H1 (cell line): ENCODE measurements around the gene NKAIN2. TPM values are rescaled to one million over a fixed set of nuclear protein-coding genes. Genes with fewer than 3 reads are reported as not detected.

ENCODE experiments used
- CTCF ChIA-PET: fragments of 300-600 bp; sonication (Branson Sonifier 250); formaldehyde crosslinking; loops from one replicate; lab custom pipeline; 2021; ENCODE audit not compliant: partially characterized antibody; lab: Charles Lee
- POLR2A ChIA-PET: fragments of 300-600 bp; sonication (Branson Sonifier 250); formaldehyde crosslinking; loops from one replicate; lab custom pipeline; 2021; ENCODE audit warnings: inconsistent platforms; ENCODE audit not compliant: partially characterized antibody; lab: Charles Lee
- DNase-seq, 2 experiments: peaks; one replicate each; pipeline versions ENCODE4 v3.0.0 to v3.0.0-alpha.2; 2010 to 2022; ENCODE audit warnings: low spot score in 2 of 2, low read depth in 1 of 2, mixed read lengths in 1 of 2
- FAIRE-seq: peaks from 2 replicates; lab custom pipeline; 2011; peaks lifted over from hg19 to GRCh38; lab: Jason Lieb, UNC
- H2AFZ ChIP-seq: 2 replicates; pipeline ENCODE4 v1.8.1; 2012; ENCODE audit warnings: low read length, inconsistent platforms
- H2AK5ac ChIP-seq: 2 replicates; pipeline ENCODE4 v1.6.1; 2013; ENCODE audit warnings: low read depth, low read length
- H2BK120ac ChIP-seq: replicated peaks from 2 replicates; pipeline ENCODE3; 2013; ENCODE audit warnings: low read depth, low read length, inconsistent platforms
- H2BK12ac ChIP-seq: 2 replicates; pipeline ENCODE4 v1.6.1; 2013; ENCODE audit warnings: low read depth, low read length
- H2BK15ac ChIP-seq: 2 replicates; pipeline ENCODE4 v1.6.1; 2013; ENCODE audit warnings: low read length
- H2BK20ac ChIP-seq: 2 replicates; pipeline ENCODE4 v1.6.1; 2013; ENCODE audit warnings: low read length
- H2BK5ac ChIP-seq: 2 replicates; pipeline ENCODE4 v1.6.1; 2013; ENCODE audit warnings: low read depth, low read length
- H3K14ac ChIP-seq: 2 replicates; pipeline ENCODE4 v1.6.1; 2013; ENCODE audit warnings: inconsistent platforms; ENCODE audit not compliant: insufficient read length
- H3K18ac ChIP-seq: 2 replicates; pipeline ENCODE4 v1.6.1; 2013; ENCODE audit warnings: low read length; ENCODE audit errors: extremely low read depth
- H3K23ac ChIP-seq: 2 replicates; pipeline ENCODE4 v1.6.1; 2013; ENCODE audit warnings: inconsistent platforms; ENCODE audit not compliant: insufficient read length
- H3K23me2 ChIP-seq: 2 replicates; pipeline ENCODE4 v1.6.1; 2013; ENCODE audit warnings: low read depth, low read length
- H3K27ac ChIP-seq: 2 replicates; pipeline ENCODE4 v1.6.1; 2011; ENCODE audit warnings: low read depth, low read length, inconsistent platforms
- H3K27me3 ChIP-seq, 4 experiments: replicated peaks in 1 of 4; 1 replicate in 1 of 4; 2 replicates in 3 of 4; pipeline versions ENCODE4 v1.6.1 to v1.8.1; 2011 to 2013; ENCODE audit warnings: low read length in 3 of 4, mild to moderate bottlenecking in 3 of 4, inconsistent platforms in 2 of 4, mixed read lengths in 2 of 4, moderate library complexity in 1 of 4; ENCODE audit not compliant: control insufficient read depth in 3 of 4, insufficient read depth in 3 of 4; ENCODE audit errors: extremely low read depth in 1 of 4
- H3K36me3 ChIP-seq, 4 experiments: 2 replicates each; pipeline versions ENCODE4 v1.6.1 to v1.8.1; 2011 to 2013; ENCODE audit warnings: mild to moderate bottlenecking in 4 of 4, low read length in 3 of 4, moderate library complexity in 2 of 4, control low read depth in 1 of 4, inconsistent platforms in 1 of 4; ENCODE audit not compliant: insufficient read depth in 4 of 4, control insufficient read depth in 2 of 4
- H3K4ac ChIP-seq: replicated peaks from 2 replicates; pipeline ENCODE3; 2013; ENCODE audit warnings: low read length, low read depth, mixed read lengths, inconsistent platforms; ENCODE audit not compliant: insufficient read length
- H3K4me1 ChIP-seq, 4 experiments: replicated peaks in 1 of 4; 1 replicate in 1 of 4; 2 replicates in 3 of 4; pipeline versions ENCODE4 v1.6.1 to v1.8.1; 2011 to 2013; ENCODE audit warnings: low read length in 3 of 4, inconsistent platforms in 2 of 4, mixed read lengths in 1 of 4; ENCODE audit not compliant: insufficient read depth in 4 of 4, control insufficient read depth in 3 of 4
- H3K4me2 ChIP-seq, 2 experiments: 2 replicates each; pipeline versions ENCODE4 v1.6.1 to v1.8.1; 2011 to 2013; ENCODE audit warnings: low read depth in 2 of 2, low read length in 2 of 2, control low read depth in 1 of 2, inconsistent platforms in 1 of 2, mild to moderate bottlenecking in 1 of 2; ENCODE audit not compliant: insufficient read depth in 1 of 2
- H3K4me3 ChIP-seq, 4 experiments: fragments of 200-600, 300-600 bp in 1 of 4; sonication (generic), shearing (Covaris generic), sonication (Bioruptor Twin) in 1 of 4; 2 replicates each; pipeline versions ENCODE4 v1.5.1 to v1.8.1; 2011 to 2016; ENCODE audit warnings: low read length in 4 of 4, low read depth in 3 of 4, control low read depth in 2 of 4, inconsistent platforms in 2 of 4, mild to moderate bottlenecking in 2 of 4, mixed read lengths in 1 of 4, moderate library complexity in 1 of 4; ENCODE audit not compliant: insufficient read depth in 2 of 4; ENCODE audit errors: extremely low read depth in 1 of 4
- H3K56ac ChIP-seq: replicated peaks from 2 replicates; pipeline ENCODE3; 2013; ENCODE audit warnings: low read depth, mild to moderate bottlenecking, mixed read lengths, low read length, inconsistent platforms; ENCODE audit not compliant: insufficient read length
- H3K79me1 ChIP-seq: 2 replicates; pipeline ENCODE4 v1.6.1; 2013; ENCODE audit warnings: low read depth, low read length, control low read depth
- H3K79me2 ChIP-seq, 2 experiments: 2 replicates each; pipeline versions ENCODE4 v1.6.1 to v1.8.1; 2012 to 2013; ENCODE audit warnings: low read length in 2 of 2, mild to moderate bottlenecking in 2 of 2, inconsistent platforms in 1 of 2; ENCODE audit not compliant: insufficient read depth in 2 of 2, control insufficient read depth in 1 of 2
- H3K9ac ChIP-seq, 4 experiments: replicated peaks in 1 of 4; 1 replicate in 1 of 4; 2 replicates in 3 of 4; pipeline versions ENCODE4 v1.6.1 to v1.8.1; 2011 to 2013; ENCODE audit warnings: low read depth in 3 of 4, low read length in 3 of 4, control low read depth in 2 of 4, mild to moderate bottlenecking in 2 of 4, moderate library complexity in 2 of 4, inconsistent platforms in 1 of 4; ENCODE audit errors: extremely low read depth in 1 of 4
- H3K9me3 ChIP-seq, 2 experiments: 2 replicates each; pipeline versions ENCODE4 v1.6.1 to v1.8.1; 2012 to 2013; ENCODE audit warnings: mild to moderate bottlenecking in 2 of 2, moderate library complexity in 2 of 2, control low read depth in 1 of 2, inconsistent platforms in 1 of 2, low read depth in 1 of 2, low read length in 1 of 2, mixed read lengths in 1 of 2; ENCODE audit not compliant: insufficient read depth in 2 of 2
- H4K20me1 ChIP-seq, 2 experiments: replicated peaks in 1 of 2; 2 replicates each; pipeline versions ENCODE3 to v1.8.1; 2011 to 2013; ENCODE audit warnings: inconsistent platforms in 2 of 2, low read length in 2 of 2, mild to moderate bottlenecking in 1 of 2; ENCODE audit not compliant: insufficient read depth in 2 of 2, control insufficient read depth in 1 of 2
- H4K5ac ChIP-seq: 2 replicates; pipeline ENCODE4 v1.6.1; 2013; ENCODE audit warnings: low read length, low read depth, mixed read lengths, inconsistent platforms; ENCODE audit not compliant: insufficient read length
- H4K8ac ChIP-seq: 2 replicates; pipeline ENCODE4 v1.8.0; 2013; ENCODE audit warnings: mild to moderate bottlenecking, moderate library complexity, low read length, inconsistent platforms; ENCODE audit not compliant: insufficient read depth; ENCODE audit errors: extremely low read depth
- H4K91ac ChIP-seq: replicated peaks from 2 replicates; pipeline ENCODE3; 2013; ENCODE audit warnings: low read length, mixed read lengths, inconsistent platforms; ENCODE audit not compliant: insufficient read length
- CBX8 ChIP-seq: fragments of 300-800, 300-1000 bp; sonication (generic); IDR thresholded peaks from 2 replicates; pipeline ENCODE4 v1.7.1; 2016; ENCODE audit warnings: low read depth, low read length, borderline replicate concordance
- EGR1 ChIP-seq: IDR thresholded peaks from 2 replicates; pipeline ENCODE4 v1.6.1; 2011; ENCODE audit warnings: low read depth, low read length, borderline replicate concordance
- GABPA ChIP-seq: IDR thresholded peaks from 2 replicates; pipeline ENCODE4 v1.6.1; 2011; ENCODE audit warnings: mild to moderate bottlenecking, low read length, moderate library complexity, borderline replicate concordance; ENCODE audit not compliant: insufficient read depth
- JUND ChIP-seq: IDR thresholded peaks from 2 replicates; pipeline ENCODE4 v1.6.1; 2011; ENCODE audit warnings: mild to moderate bottlenecking, improper control_type of control experiment, low read length
- KDM1A ChIP-seq: fragments of 200-600, 300-600 bp; sonication (generic); IDR thresholded peaks from 2 replicates; pipeline ENCODE4 v1.7.1; 2016; ENCODE audit warnings: mild to moderate bottlenecking, low read length, borderline replicate concordance
- MAFK ChIP-seq: IDR thresholded peaks from 2 replicates; pipeline ENCODE4 v1.6.1; 2012; ENCODE audit warnings: low read depth, mild to moderate bottlenecking, improper control_type of control experiment, low read length
- PHF8 ChIP-seq: fragments of 200-600 bp; sonication (generic); conservative IDR thresholded peaks from 2 replicates; pipeline ENCODE4 v1.7.1; 2012; ENCODE audit warnings: low read depth, mild to moderate bottlenecking, inconsistent platforms, low read length, moderate library complexity
- WGBS, 2 experiments: shearing (Covaris generic) in 1 of 2; methylation state at CpG; one replicate each; pipeline versions ENCODE4 v1.1.6 to v1.1.7; 2013 to 2015; ENCODE audit warnings: low lambda C conversion rate in 2 of 2, mixed read lengths in 2 of 2, inconsistent platforms in 1 of 2, low coverage in 1 of 2, missing lambda C conversion rate in 1 of 2; ENCODE audit not compliant: insufficient replicate concordance in 2 of 2, insufficient coverage in 1 of 2, insufficient read length in 1 of 2; ENCODE audit errors: extremely low coverage in 1 of 2, missing lambda C conversion rate in 1 of 2; 5-methylcytosine and 5-hydroxymethylcytosine counted together
- polyA plus RNA-seq, 7 experiments: library from polyadenylated mRNA; depleted of rRNA in 3 of 7; stranded (reverse) in 5 of 7; unstranded in 2 of 7; fragments of >200 nt in 5 of 7; fragments of 200-250 nt in 2 of 7; gene quantifications; 1 replicate in 5 of 7; 2 replicates in 1 of 7; 4 replicates in 1 of 7; pipeline versions ENCODE4 v1.2.1 to v1.2.3, GENCODE V29; 2011 to 2013; ENCODE audit warnings: missing spikeins in 2 of 7, mixed read lengths in 2 of 7
- total RNA-seq: library from RNA; stranded (reverse); fragmentation: NEBNext Ultra II Directional; extraction: Animal tissue kit (Norgen Biotek cat#: 25700); gene quantifications from 2 replicates; pipeline ENCODE4 v1.2.1, GENCODE V29; 2021
- TF ChIP-seq, protein P1 (sequence below): IDR thresholded peaks from 2 replicates; pipeline ENCODE4 v1.6.1; 2012; ENCODE audit warnings: inconsistent platforms
- TF ChIP-seq, protein P2 (sequence below), 3 experiments: IDR thresholded peaks; 1 replicate in 2 of 3; 2 replicates in 1 of 3; pipeline versions ENCODE4 v1.5.1 to v1.6.1; 2011; ENCODE audit warnings: low read length in 3 of 3, mild to moderate bottlenecking in 3 of 3, inconsistent platforms in 2 of 3, low read depth in 1 of 3, moderate library complexity in 1 of 3; ENCODE audit not compliant: insufficient read depth in 1 of 3; ENCODE audit errors: control extremely low read depth in 1 of 3
- TF ChIP-seq, protein P3 (sequence below): IDR thresholded peaks from 2 replicates; pipeline ENCODE4 v1.6.1; 2011; ENCODE audit warnings: low read length, improper control_type of control experiment

NKAIN2 gene
- total and polyA plus RNA-seq, 2 of the 8 experiments (the other 6 are each of a cell fraction or from before 2014, with no cell fraction given) = 0.20 to 0.34 TPM

DNA sequence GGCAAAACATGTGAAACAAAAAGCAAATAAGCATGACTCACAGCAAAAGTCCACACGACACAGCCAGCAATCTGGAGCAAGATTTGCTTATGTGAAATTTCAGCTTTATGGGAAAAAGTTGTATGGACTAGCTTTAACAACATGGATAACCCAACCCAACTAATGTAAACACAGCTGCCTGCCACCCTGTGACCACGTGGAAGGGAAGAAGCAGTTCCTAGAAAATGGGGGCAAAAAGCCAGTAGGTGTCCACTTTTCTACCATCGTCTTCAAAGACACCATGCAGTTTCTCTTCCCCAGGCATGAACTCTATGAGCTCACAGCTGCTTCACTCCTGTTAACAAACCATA, 733.2 kb downstream of the NKAIN2 start:
- Histone ChIP-seq H3K18ac (no peak overlapping the region), H2AK5ac (no peak overlapping the region), H4K91ac (no peak overlapping the region), H3K23me2 (no peaks in the 10 kb centered on the region), H3K23ac (no peak overlapping the region), H2BK20ac (no peak overlapping the region), H2BK5ac (no peak overlapping the region), H3K9ac (no peak overlapping the region), H3K27me3 (peaks cover 0 to 1% (median 0%) of the 10 kb centered on the region in 4 experiments; a peak in 1 of 7 replicates), H4K8ac (no peak overlapping the region), H3K79me2 (no peaks in the 10 kb centered on the region), H4K20me1 (no peaks in the 10 kb centered on the region), H3K56ac (no peak overlapping the region), H3K36me3 (no peaks in the 10 kb centered on the region), H3K27ac (no peak overlapping the region), H3K9me3 (no peaks in the 10 kb centered on the region), H3K14ac (no peak overlapping the region), H3K4ac (no peak overlapping the region), H3K4me1 (peaks cover 0 to 5% (median 0%) of the 10 kb centered on the region in 4 experiments; a peak in 1 of 7 replicates), H3K79me1 (no peaks in the 10 kb centered on the region), H2BK12ac (no peak overlapping the region), H2AFZ (peak overlapping the region; percentile 81; the same call in 1 of the 2 replicates), H3K4me2 (no peak overlapping the region), H2BK15ac (no peak overlapping the region), H2BK120ac (no peak overlapping the region), H4K5ac (no peak overlapping the region), H3K4me3 (no peak overlapping the region)
- FAIRE-seq = no peak
- ChIA-PET POLR2A (no interaction called here), CTCF (no interaction called here)
- WGBS, 2 experiments = 72% methylated on average over 3 of the region's 3 CpGs; no CpG with 5 or more reads in 1 of the 2 experiments
- DNase-seq = no peak
- TF ChIP-seq, protein P1, sequence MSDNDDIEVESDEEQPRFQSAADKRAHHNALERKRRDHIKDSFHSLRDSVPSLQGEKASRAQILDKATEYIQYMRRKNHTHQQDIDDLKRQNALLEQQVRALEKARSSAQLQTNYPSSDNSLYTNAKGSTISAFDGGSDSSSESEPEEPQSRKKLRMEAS = 0 out of 2 replicates have a peak, but pooled peaks have one; percentile 26
- no peak for TF ChIP-seq GABPA
- TF ChIP-seq PHF8 = no peak
- no peak for TF ChIP-seq MAFK
- no peak for TF ChIP-seq KDM1A
- TF ChIP-seq JUND = no peak
- no peak for TF ChIP-seq EGR1
- TF ChIP-seq, protein P2, sequence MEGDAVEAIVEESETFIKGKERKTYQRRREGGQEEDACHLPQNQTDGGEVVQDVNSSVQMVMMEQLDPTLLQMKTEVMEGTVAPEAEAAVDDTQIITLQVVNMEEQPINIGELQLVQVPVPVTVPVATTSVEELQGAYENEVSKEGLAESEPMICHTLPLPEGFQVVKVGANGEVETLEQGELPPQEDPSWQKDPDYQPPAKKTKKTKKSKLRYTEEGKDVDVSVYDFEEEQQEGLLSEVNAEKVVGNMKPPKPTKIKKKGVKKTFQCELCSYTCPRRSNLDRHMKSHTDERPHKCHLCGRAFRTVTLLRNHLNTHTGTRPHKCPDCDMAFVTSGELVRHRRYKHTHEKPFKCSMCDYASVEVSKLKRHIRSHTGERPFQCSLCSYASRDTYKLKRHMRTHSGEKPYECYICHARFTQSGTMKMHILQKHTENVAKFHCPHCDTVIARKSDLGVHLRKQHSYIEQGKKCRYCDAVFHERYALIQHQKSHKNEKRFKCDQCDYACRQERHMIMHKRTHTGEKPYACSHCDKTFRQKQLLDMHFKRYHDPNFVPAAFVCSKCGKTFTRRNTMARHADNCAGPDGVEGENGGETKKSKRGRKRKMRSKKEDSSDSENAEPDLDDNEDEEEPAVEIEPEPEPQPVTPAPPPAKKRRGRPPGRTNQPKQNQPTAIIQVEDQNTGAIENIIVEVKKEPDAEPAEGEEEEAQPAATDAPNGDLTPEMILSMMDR (IDR thresholded peaks at IDR 0.05; ENCODE audit: control extremely low read depth in 1 of 3, insufficient read depth in 1 of 3, low read depth in 1 of 3, low read length in 3 of 3) = no peak
- TF ChIP-seq, protein P3, sequence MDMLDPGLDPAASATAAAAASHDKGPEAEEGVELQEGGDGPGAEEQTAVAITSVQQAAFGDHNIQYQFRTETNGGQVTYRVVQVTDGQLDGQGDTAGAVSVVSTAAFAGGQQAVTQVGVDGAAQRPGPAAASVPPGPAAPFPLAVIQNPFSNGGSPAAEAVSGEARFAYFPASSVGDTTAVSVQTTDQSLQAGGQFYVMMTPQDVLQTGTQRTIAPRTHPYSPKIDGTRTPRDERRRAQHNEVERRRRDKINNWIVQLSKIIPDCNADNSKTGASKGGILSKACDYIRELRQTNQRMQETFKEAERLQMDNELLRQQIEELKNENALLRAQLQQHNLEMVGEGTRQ = no peak
- no peak for TF ChIP-seq CBX8
